Measurements from ENCODE around the gene ABHD11.
"Not testable (repeated sequence)": the region's sequence is repeated elsewhere in the genome, so short reads cannot be mapped to it uniquely, and the experiment has no call there.

The ABHD11 gene

GRCh38 chr7:73738612-73739386 lies at the start of gene ABHD11:
ABHD11 (minus strand) TSS chr7:73738802; CDS start chr7:73738770, 32 bp downstream.
- DNase-seq, result peak; percentile 96 to 98

- DNase-seq, result not testable (repeated sequence)
Measured at GRCh38 chr7:73787786-73788048, 49.1 kb upstream of the ABHD11 start.

- DNase-seq, result no peak
Measured at GRCh38 chr7:73786588-73786987, 48.0 kb upstream of the ABHD11 start.

GRCh38 chr7:73779517-73779916 lies 40.9 kb upstream of the ABHD11 start:
- DNase-seq, result no peak

GRCh38 chr7:73778801-73779389 lies 40.3 kb upstream of the ABHD11 start:
- DNase-seq, result no peak

GRCh38 chr7:73774923-73775322 lies 36.3 kb upstream of the ABHD11 start:
- DNase-seq, result no peak

- DNase-seq, result no peak
Measured at GRCh38 chr7:73773700-73774517, 35.3 kb upstream of the ABHD11 start.

- DNase-seq, result no peak
Measured at GRCh38 chr7:73770860-73771670, 32.5 kb upstream of the ABHD11 start.

GRCh38 chr7:73770002-73770859 lies 31.6 kb upstream of the ABHD11 start, which contains the start of gene CLDN3:
CLDN3 (minus strand) TSS chr7:73770270; CDS start chr7:73770049, 221 bp downstream.
- DNase-seq, result no peak

- no peak for DNase-seq
Measured at GRCh38 chr7:73769481-73770001, 30.9 kb upstream of the ABHD11 start.

- DNase-seq, result no peak
Measured at GRCh38 chr7:73768641-73769480, 30.3 kb upstream of the ABHD11 start.

- no peak for DNase-seq
Measured at GRCh38 chr7:73766556-73767229, 28.1 kb upstream of the ABHD11 start.

- no peak for DNase-seq
Measured at GRCh38 chr7:73762659-73762999, 24.0 kb upstream of the ABHD11 start.

- DNase-seq, result no peak
Measured at GRCh38 chr7:73761854-73762658, 23.5 kb upstream of the ABHD11 start.

- DNase-seq, result no peak
Measured at GRCh38 chr7:73758581-73759138, 20.1 kb upstream of the ABHD11 start.

- no peak for DNase-seq
Measured at GRCh38 chr7:73749931-73750776, 11.6 kb upstream of the ABHD11 start.

- DNase-seq, result no peak
Measured at GRCh38 chr7:73746378-73746777, 7.8 kb upstream of the ABHD11 start.

All from CD4-positive, alpha-beta T cell treated with Interleukin-1 beta for 1 hour (primary cell).